Skin epidermis (tissue), 12 donors: ENCODE data around the gene PANK1.
"Not testable (repeated sequence)": the region's sequence is repeated elsewhere in the genome, so short reads cannot be mapped to it uniquely, and the experiment has no call there.

Source experiments
- H3K27ac ChIP-seq, 21 experiments: fragments of 200-600 bp; sonication (generic) in 11 of 21; one replicate each; pipeline ENCODE4 v1.5.0; 2020; ENCODE audit warnings: mild to moderate bottlenecking in 3 of 21, inconsistent platforms in 2 of 21, moderate library complexity in 2 of 21
- H3K4me3 ChIP-seq, 7 experiments: fragments of 200-600 bp; sonication (generic) in 2 of 7; one replicate each; pipeline ENCODE4 v1.5.0; 2020; ENCODE audit warnings: inconsistent platforms in 2 of 7, mild to moderate bottlenecking in 2 of 7, moderate library complexity in 1 of 7

Gene PANK1

DNA sequence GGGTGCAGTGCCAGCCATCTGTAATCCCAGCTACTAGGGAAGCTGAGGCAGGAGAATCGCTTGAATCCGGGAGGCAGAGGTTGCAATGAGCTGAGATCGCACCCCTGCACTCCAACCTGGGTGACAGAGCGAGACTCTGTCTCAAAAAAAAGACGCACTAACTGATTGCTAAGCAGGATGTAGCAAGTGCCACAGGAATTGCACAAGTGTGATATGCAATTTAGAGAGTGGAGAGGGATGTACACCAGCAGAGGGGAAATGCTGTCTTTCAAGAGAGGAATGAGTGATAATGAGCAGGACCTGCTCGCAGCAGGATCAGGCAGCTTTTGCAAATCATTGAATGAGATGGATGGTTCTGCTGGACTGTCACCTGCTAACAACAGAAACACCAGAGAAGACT lies 96.4 kb downstream of the PANK1 start:
- Histone ChIP-seq H3K4me3 (no peak overlapping the region), H3K27ac (no peak overlapping the region)

DNA sequence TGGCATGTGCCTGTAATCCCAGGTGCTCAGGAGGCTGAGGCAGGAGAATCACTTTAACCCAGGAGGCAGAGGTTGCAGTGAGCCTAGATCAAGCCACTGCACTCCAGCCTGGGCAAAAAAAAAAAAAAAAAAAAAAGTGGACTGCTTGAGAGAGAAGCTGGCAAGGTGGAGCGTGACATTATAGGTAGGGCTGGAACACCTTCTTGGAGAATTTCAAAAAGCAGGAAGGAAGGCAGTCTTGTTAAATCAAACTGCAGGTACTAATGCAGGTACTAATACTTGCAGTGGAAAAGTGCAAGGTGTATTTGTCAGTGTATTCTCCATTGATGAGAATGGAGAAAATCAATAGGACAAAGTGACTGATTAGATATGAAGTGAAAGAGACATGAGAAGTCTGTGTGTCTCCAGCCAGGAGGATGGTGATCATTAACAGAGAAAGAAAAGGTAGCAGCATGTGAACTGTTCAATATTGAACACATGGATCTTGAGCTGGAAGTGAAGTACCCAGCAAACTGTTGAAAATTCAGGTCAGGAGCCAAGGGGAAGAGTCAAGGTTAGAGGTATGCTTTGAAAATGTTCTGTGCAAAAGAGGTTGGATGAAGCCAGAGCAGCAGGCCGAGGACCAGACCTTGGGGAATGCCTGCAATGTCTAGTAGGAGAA lies 97.1 kb downstream of the PANK1 start:
- Histone ChIP-seq H3K4me3 (no peak overlapping the region), H3K27ac (no peak overlapping the region)

DNA sequence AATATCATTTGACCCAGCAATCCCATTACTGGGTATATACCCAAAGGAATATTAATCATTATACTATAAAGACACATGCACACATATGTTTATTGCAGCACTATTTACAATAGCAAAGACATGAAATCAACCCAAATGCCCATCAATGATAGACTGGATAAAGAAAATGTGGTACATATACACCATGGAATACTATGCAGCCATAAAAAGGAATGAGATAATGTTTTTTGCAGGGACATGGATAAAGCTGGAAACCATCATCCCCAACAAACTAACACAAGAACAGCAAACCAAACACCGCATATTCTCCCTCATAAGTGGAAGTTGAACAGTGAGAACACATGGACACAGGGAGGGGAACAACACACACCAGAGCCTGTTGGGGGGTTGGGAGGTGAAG lies 98.4 kb downstream of the PANK1 start:
- H3K4me3 ChIP-seq, H3K27ac ChIP-seq: not testable (repeated sequence)

DNA sequence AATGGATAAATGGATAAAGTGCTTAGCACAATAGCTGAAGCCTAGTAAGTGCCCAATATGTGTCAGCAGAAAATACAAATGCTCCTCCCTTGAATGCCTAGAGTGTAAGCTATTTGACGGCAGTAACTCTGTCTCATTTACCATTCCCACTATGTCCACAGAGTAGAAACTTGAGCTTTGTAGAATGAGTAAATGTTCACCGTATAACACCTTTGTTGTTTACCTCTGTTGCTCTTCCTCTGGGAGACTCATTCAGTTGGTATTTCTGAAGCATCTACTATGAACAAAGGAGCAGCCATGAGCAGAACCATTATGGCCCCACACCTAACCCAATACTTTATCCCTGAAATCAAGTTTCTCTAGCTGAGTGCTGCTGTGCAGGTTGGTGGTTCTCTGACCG lies 101.2 kb downstream of the PANK1 start:
- Histone ChIP-seq H3K27ac (no peak overlapping the region), H3K4me3 (no peak overlapping the region)

- no peak overlapping the region for H3K4me3 ChIP-seq
- H3K27ac ChIP-seq: no peak overlapping the region
Observed at GRCh38 chr10:89540420-89540949, 104.6 kb downstream of the PANK1 start.

DNA sequence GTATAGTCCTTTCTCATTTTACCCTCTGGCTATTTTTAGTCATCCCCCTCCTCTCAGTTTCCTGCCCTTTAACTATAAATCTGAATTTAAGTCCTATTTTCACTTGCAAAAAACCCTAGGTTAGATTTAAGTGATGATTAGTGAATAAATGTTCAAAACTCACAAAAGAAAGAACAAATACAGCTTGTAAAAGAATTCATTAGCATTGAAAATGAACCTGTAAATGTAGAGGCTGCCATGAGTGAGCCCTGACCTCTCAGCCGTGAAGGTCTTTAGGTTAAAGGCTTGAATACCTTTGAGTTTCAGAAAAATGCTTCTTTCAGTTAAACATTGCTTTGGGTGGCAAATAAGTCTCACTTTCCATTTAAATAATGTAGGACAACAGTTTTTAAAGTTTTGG lies 107.7 kb downstream of the PANK1 start:
- H3K27ac ChIP-seq: no peak overlapping the region
- H3K4me3 ChIP-seq: no peak overlapping the region

DNA sequence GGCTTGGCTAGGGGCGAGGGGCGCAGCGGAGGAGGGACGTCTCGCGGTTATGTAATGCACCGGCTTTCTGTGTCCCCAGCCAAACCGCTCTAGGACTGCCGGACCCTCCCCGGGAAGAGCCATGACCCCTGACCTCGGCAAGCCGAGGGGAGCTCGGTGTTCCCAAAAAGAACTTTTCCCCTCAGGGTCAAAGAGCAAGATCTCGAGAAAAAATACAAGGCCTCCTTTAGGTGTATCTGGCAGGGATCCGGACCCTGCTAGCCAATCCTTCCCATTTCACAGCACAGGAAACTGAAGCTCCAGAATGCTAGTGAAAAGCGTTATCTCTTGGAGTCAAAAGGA lies 109.1 kb downstream of the PANK1 start:
- Histone ChIP-seq H3K27ac (no peak overlapping the region), H3K4me3 (peak overlapping the region in 3 of 7 experiments; percentile 1 to 35 (median 25))

GRCh38 chr10:89535171-89536012 lies 109.7 kb downstream of the PANK1 start, which contains the start of gene SLC16A12:
SLC16A12 (minus strand) TSS chr10:89535594; CDS start chr10:89462578, 73,016 bp downstream.
- H3K27ac ChIP-seq: no peak within 1 kb of the TSS
- H3K4me3 ChIP-seq: peak within 1 kb of the TSS in 5 of 7 experiments; percentile 1 to 35 (median 7)

- Histone ChIP-seq H3K4me3 (peak overlapping the region in 2 of 7 experiments; percentile 25 to 35), H3K27ac (no peak overlapping the region)
Observed at GRCh38 chr10:89534826-89535166, 110.2 kb downstream of the PANK1 start.
